Natural killer cell (primary cell): ENCODE measurements around the gene PRDM1. TPM values are rescaled to one million over a fixed set of nuclear protein-coding genes. Genes with fewer than 3 reads are reported as not detected.

Experiments
- ATAC-seq, 3 donors: fragments of 150-1000 bp in 2 of 3; fragments of 200-7000 bp in 1 of 3; cut with Tn5 transposase; 1 replicate in 1 of 3; 2 replicates in 2 of 3; pipeline ENCODE4 v1.10.0; 2021; ENCODE audit warnings: mild to moderate bottlenecking in 2 of 3, moderate library complexity in 2 of 3
- DNase-seq, 2 donors: peaks; one replicate each; pipeline versions ENCODE4 v3.0.0 to v3.0.0-alpha.2; 2013 to 2021; ENCODE audit warnings: mixed read lengths in 1 of 2
- H3K27ac ChIP-seq: one replicate; pipeline ENCODE4 v1.5.1; 2013; ENCODE audit warnings: mild to moderate bottlenecking, low read length
- H3K27me3 ChIP-seq: one replicate; pipeline ENCODE4 v1.6.1; 2013; ENCODE audit warnings: low read length; ENCODE audit not compliant: control insufficient read depth, insufficient read depth
- H3K36me3 ChIP-seq: one replicate; pipeline ENCODE4 v1.6.1; 2013; ENCODE audit warnings: low read length; ENCODE audit not compliant: control insufficient read depth, insufficient read depth
- H3K4me1 ChIP-seq: one replicate; pipeline ENCODE4 v1.6.1; 2013; ENCODE audit warnings: low read length; ENCODE audit not compliant: control insufficient read depth, insufficient read depth
- H3K4me3 ChIP-seq: one replicate; pipeline ENCODE4 v1.5.1; 2013; ENCODE audit warnings: low read length
- H3K9me3 ChIP-seq: one replicate; pipeline ENCODE4 v1.6.1; 2013; ENCODE audit warnings: low read length; ENCODE audit not compliant: control insufficient read depth, insufficient read depth
- H3K27ac Mint-ChIP-seq, 2 donors: one replicate each; pipeline ENCODE4 v1.8.0; 2022; ENCODE audit warnings: mild to moderate bottlenecking in 2 of 2, mixed read lengths in 2 of 2, moderate library complexity in 1 of 2
- H3K27me3 Mint-ChIP-seq, 2 donors: one replicate each; pipeline ENCODE4 v1.8.0; 2022; ENCODE audit warnings: low read depth in 2 of 2, mixed read lengths in 2 of 2
- H3K36me3 Mint-ChIP-seq: one replicate; pipeline ENCODE4 v1.8.0; 2022; ENCODE audit warnings: mixed read lengths
- H3K4me1 Mint-ChIP-seq, 2 donors: one replicate each; pipeline ENCODE4 v1.8.0; 2022; ENCODE audit warnings: mixed read lengths in 2 of 2
- H3K4me3 Mint-ChIP-seq: one replicate; pipeline ENCODE4 v1.8.0; 2022; ENCODE audit warnings: mild to moderate bottlenecking, moderate library complexity, mixed read lengths
- H3K9me3 Mint-ChIP-seq, 2 donors: one replicate each; pipeline ENCODE4 v1.8.0; 2022; ENCODE audit warnings: mixed read lengths in 2 of 2
- CTCF ChIP-seq: fragments of 200-600 bp; IDR thresholded peaks from one replicate; pipeline ENCODE4 v1.8.0; 2022; ENCODE audit warnings: antibody characterized with exemption
- WGBS: methylation state at CpG from one replicate; pipeline ENCODE4 v1.1.7; 2013; ENCODE audit warnings: missing lambda C conversion rate; ENCODE audit not compliant: insufficient coverage; 5-methylcytosine and 5-hydroxymethylcytosine counted together
- intact Hi-C: fragments of 100-400 bp; cut with micrococcal nuclease; formaldehyde crosslinking; loops from one replicate; pipeline ENCODE4 v1.14.2; 2022
- total RNA-seq, 4 donors: library from RNA; stranded (reverse); fragments of 120-200 nt in 1 of 4; gene quantifications; one replicate each; pipeline versions ENCODE4 v1.2.3 to v1.2.4, GENCODE V29; 2013 to 2022

The PRDM1 gene
- total RNA-seq, 3 donors from 2014 or later (not counting 1 experiment from before 2014, with no cell fraction given), result 165 to 180 (median 177) TPM

- Histone ChIP-seq H3K36me3 (no peaks in the 10 kb centered on the region), H3K9me3 (no peaks in the 10 kb centered on the region), H3K4me3 (no peak overlapping the region), H3K4me1 (peaks cover 7% of the 10 kb centered on the region), H3K27me3 (no peaks in the 10 kb centered on the region), H3K27ac (no peak overlapping the region)
- Mint-ChIP-seq H3K27ac (no peak overlapping the region), H3K4me3 (no peak overlapping the region), H3K36me3 (no peaks in the 10 kb centered on the region), H3K27me3 (no peaks in the 10 kb centered on the region), H3K9me3 (no peaks in the 10 kb centered on the region), H3K4me1 (peaks cover 16 to 24% of the 10 kb centered on the region in 2 donors)
- WGBS, result 98% methylated on average over 8 of the region's 8 CpGs
- no peak for DNase-seq
- TF ChIP-seq CTCF, result no peak
- intact Hi-C loops, result no loop called here
- ATAC-seq, result no peak
These were observed 68.2 kb downstream of the PRDM1 start for GRCh38 chr6:106154326-106154725.

GRCh38 chr6:106155219-106155830 lies 69.2 kb downstream of the PRDM1 start:
- H3K27ac ChIP-seq, result no peak overlapping the region

GRCh38 chr6:106156413-106156812 lies 70.3 kb downstream of the PRDM1 start:
- Mint-ChIP-seq H3K4me3 (no peak overlapping the region), H3K27me3 (no peaks in the 10 kb centered on the region), H3K4me1 (peaks cover 13 to 24% of the 10 kb centered on the region in 2 donors), H3K27ac (no peak overlapping the region), H3K9me3 (no peaks in the 10 kb centered on the region), H3K36me3 (no peaks in the 10 kb centered on the region)
- Histone ChIP-seq H3K27ac (no peak overlapping the region), H3K4me1 (no peaks in the 10 kb centered on the region), H3K4me3 (no peak overlapping the region), H3K9me3 (no peaks in the 10 kb centered on the region), H3K27me3 (no peaks in the 10 kb centered on the region), H3K36me3 (no peaks in the 10 kb centered on the region)
- 97% methylated on average over 3 of the region's 3 CpGs for WGBS
- no peak for ATAC-seq
- TF ChIP-seq CTCF, result no peak
- DNase-seq, result no peak
- intact Hi-C loops, result no loop called here

More at GRCh38 chr6:106155219-106155830, 69.2 kb downstream of the PRDM1 start:
- Mint-ChIP-seq H3K4me1 (peaks cover 10 to 19% of the 10 kb centered on the region in 2 donors), H3K4me3 (no peak overlapping the region), H3K27me3 (no peaks in the 10 kb centered on the region), H3K9me3 (no peaks in the 10 kb centered on the region), H3K36me3 (no peaks in the 10 kb centered on the region), H3K27ac (no peak overlapping the region)
- no peak for TF ChIP-seq CTCF
- DNase-seq (no peak), ATAC-seq (no peak)
- intact Hi-C loops, result no loop called here
- Histone ChIP-seq H3K27me3 (no peaks in the 10 kb centered on the region), H3K4me3 (no peak overlapping the region), H3K36me3 (no peaks in the 10 kb centered on the region), H3K4me1 (no peaks in the 10 kb centered on the region), H3K9me3 (no peaks in the 10 kb centered on the region)
- 96% methylated on average over 12 of the region's 12 CpGs for WGBS

- WGBS, result 92% methylated on average over 3 of the region's 3 CpGs
- no peaks in the 10 kb centered on the region for H3K4me1 ChIP-seq
- Mint-ChIP-seq H3K27ac (no peak overlapping the region), H3K4me1 (peaks cover 17 to 28% of the 10 kb centered on the region in 2 donors), H3K4me3 (no peak overlapping the region), H3K27me3 (no peaks in the 10 kb centered on the region), H3K9me3 (no peaks in the 10 kb centered on the region), H3K36me3 (no peaks in the 10 kb centered on the region)
- DNase-seq, result no peak
- no peaks in the 10 kb centered on the region for H3K36me3 ChIP-seq
- no peak for ATAC-seq
- no peak for TF ChIP-seq CTCF
- no peaks in the 10 kb centered on the region for H3K9me3 ChIP-seq
- intact Hi-C loops, result no loop called here
- no peaks in the 10 kb centered on the region for H3K27me3 ChIP-seq
- no peak overlapping the region for H3K27ac ChIP-seq
- H3K4me3 ChIP-seq, result no peak overlapping the region
These were observed 70.7 kb downstream of the PRDM1 start for GRCh38 chr6:106156863-106157262.
